GM20000 (cell line): Measurements from ENCODE around the gene WDR45B.

Source experiments
- DNase-seq: peaks from one replicate; pipeline ENCODE4 v3.0.0; 2012; ENCODE audit warnings: low spot score
- CTCF ChIP-seq: IDR thresholded peaks from 2 replicates; pipeline ENCODE4 v1.5.1; 2012; ENCODE audit warnings: mild to moderate bottlenecking, control low read depth; ENCODE audit errors: extremely low read depth, missing control alignments

The WDR45B gene

GRCh38 chr17:82602986-82603710 is 45.1 kb downstream of the WDR45B start:
- DNase-seq, result no peak
- no peak for TF ChIP-seq CTCF

- DNase-seq, result no peak
These were observed 45.8 kb downstream of the WDR45B start for GRCh38 chr17:82602487-82602886.

GRCh38 chr17:82601447-82602000 is 46.7 kb downstream of the WDR45B start:
- no peak for DNase-seq

More at GRCh38 chr17:82602487-82602886, 45.8 kb downstream of the WDR45B start:
- no peak for TF ChIP-seq CTCF

GRCh38 chr17:82600731-82601446 is 47.4 kb downstream of the WDR45B start:
- no peak for TF ChIP-seq CTCF
- no peak for DNase-seq

More at GRCh38 chr17:82601447-82602000, 46.7 kb downstream of the WDR45B start:
- no peak for TF ChIP-seq CTCF

GRCh38 chr17:82599674-82600661 is 48.3 kb downstream of the WDR45B start:
- DNase-seq, result no peak
- no peak for TF ChIP-seq CTCF

GRCh38 chr17:82598256-82599119 is 49.8 kb downstream of the WDR45B start:
- DNase-seq, result no peak
- no peak for TF ChIP-seq CTCF
